GM18868 (cell line): Measurements from ENCODE around the gene CCDC187.

Source experiments
- ATAC-seq: cut with Tn5 transposase; IDR thresholded peaks from one replicate; pipeline ENCODE4 v1.9.1; 2021; ENCODE audit warnings: mild to moderate bottlenecking, moderate library complexity; ENCODE audit not compliant: unreplicated experiment

Gene CCDC187

DNA sequence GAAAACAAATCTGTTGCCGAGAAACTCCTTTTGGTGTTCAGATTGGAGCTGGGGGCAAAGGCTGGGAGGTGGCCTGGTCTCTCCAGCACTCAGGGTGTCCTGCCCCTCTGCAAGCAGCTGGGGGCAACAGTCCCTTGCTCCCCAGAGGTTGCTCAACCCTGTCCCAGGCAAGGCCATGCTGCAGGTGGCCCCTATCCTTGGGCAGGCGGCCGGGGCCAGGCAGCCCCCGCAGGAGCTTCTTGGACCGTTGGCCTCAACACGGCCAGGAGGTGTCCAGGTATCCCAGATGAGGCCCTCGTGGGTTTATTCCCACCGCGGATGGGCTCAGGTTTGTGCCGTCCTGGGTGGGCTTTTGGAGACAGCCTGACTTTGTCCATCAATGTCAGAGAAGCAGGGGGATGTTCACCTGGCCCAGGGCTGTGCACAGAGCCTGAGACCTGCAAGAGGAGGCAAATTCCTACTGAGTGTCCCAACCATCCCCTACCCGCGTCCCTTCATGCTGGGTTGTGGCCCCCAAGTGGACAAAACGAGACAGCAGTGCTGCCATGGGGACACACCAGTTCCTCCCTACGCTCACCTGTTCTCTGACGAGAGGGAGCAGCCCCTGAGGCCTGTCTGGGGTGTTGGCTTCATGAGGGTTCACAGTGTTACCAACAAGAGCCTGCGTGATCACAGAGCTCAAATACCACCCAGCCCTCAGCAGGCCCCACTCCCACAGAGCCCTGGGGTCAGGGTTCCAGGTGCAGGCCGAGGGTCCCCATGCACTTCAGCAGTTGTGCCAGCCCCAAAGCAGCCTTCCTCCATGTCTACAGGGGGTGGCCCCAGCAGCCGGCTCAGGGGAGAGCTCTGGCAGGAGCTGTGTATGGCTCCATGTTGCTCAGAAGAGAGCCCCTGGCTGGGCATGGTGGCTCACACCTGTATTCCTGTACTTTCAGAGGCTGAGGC lies 9.5 kb upstream of the CCDC187 start:
- no peak for ATAC-seq

DNA sequence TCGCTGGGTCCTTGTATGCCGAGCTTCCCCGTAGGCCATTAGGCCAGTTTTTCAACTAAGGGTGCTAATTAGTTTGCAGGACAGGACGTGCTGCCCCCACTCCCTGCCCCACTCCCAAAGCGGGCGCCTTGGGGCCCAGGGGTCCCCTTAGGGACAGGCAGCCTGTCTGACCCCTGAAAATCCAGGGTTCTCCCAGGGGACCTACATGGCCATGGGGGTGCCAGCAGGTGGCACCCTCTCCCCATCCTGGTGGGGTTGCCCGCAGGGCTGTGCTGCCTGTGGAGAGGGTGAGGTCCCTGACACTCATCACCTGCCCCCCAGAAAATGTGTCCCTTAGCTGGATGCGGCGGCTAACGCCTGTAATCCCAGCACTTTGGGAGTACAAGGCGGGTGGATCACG lies 8.5 kb upstream of the CCDC187 start:
- no peak for ATAC-seq

- no peak for ATAC-seq
Observed at GRCh38 chr9:136312009-136312375, 8.1 kb upstream of the CCDC187 start.

DNA sequence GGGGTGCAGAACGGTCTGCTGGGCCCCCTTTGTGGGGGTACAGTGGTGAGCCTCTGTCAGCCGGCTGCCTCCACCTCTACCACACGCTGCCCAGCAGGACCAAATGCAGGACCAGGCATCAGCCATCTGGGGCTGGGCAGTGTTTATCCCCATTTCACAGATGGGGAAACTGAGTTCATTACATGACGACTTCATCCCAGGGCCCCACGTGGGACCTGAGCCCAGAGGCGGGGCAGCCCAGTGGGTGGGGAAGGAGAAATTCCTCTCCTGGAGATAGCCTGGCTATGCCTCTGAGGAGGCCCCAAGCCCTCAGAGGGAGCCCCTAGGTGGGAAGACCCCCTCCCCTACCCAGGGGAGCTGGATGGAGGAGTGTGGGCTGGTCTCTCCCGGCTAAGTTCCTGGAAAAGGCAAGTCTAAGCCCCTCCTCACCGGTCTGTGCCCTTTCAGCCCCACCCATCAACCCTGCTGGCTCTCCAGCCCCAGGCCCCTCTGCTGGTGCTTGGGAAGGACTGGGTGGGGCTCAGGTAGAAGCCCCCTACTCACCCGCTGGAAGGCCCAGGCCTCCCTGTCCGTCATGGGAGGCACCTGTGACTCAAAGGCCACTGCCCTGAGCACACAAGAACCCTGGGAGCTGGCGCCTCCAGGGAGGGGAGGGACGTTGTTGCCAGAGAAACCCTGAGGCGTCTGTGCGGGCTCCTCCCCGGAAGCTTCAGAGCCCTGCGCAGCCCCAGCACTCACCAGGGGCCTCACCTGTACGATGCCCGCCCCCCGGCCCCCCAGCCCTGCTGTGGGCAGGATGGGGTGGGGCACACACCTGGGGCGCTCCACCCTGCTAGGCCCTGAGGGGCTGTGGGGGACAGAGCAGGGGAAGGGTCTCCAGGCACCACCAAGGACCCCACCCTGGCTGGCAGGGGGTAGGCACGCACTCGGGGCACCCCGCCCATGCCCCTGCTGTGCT lies 7.4 kb upstream of the CCDC187 start:
- no peak for ATAC-seq

- no peak for ATAC-seq
Observed at GRCh38 chr9:136310273-136311030, 6.6 kb upstream of the CCDC187 start.

DNA sequence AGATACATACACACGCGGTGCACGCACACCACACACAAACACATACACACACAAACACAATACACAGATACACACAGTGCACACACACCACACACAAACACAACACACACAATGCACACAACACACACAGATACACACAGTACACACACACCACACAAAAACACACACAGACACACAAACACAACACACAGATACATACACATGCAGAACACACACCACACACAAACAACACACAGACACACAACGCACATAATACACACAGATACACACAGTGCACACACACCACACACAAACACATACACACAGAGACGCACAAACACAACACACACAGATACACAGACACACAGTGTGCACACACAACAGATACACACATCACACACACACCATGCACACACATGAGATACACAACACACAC lies 5.9 kb upstream of the CCDC187 start:
- no peak for ATAC-seq

GRCh38 chr9:136309101-136309801 lies 5.4 kb upstream of the CCDC187 start:
- ATAC-seq: no peak

DNA sequence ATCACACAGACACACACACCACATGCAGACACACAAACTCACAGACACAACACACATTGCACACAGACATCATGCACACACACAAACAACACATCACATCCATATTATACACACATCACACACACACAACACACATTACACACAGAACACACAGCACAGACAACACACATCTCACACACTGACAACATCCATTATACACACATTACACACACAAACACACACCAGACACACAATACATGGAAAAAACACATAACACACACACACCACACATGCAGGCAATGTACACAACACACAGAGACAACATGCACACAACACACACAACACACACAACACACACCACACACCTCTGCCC lies 4.8 kb upstream of the CCDC187 start:
- no peak for ATAC-seq

DNA sequence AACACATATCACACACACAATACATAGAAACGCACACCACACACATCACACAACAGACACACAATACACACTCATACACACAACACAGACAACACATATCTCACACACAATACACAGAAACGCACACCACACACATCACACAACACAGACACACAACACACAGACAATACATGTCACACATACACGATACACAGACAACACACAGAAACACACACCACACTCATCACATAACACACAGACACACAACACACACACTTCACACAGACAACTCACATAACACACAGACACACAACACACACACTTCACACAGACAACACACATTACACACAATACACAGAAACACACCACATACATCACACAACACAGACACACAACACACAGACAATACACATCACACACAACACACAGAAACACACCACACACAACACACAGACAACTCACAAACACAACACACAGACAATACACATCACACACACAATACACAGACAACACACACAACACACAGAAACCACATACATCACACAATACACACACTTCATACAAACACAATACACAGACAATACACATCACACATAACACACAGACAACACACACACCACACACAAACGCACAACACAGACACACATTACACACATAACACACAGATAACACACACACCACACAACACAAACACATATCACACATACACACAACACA lies 4.3 kb upstream of the CCDC187 start:
- ATAC-seq: no peak

DNA sequence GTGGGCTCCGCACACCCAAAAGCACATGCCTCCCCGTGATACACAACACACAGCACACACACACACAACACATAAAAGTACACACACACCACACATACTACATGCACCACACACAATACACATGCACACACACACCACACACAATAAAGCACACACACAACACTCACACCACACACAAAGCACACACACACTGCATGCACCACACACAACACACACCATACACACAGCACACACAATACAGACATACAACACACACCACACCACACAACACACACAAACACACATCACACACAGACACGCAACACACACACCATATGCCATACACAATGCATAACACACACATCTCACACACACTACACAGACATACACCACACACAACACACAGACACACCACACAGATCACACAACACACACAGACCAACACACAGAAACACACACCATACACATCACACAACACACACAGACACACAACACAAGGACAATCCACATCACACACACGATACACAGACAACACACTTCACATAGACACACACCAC lies 3.4 kb upstream of the CCDC187 start:
- ATAC-seq: no peak

DNA sequence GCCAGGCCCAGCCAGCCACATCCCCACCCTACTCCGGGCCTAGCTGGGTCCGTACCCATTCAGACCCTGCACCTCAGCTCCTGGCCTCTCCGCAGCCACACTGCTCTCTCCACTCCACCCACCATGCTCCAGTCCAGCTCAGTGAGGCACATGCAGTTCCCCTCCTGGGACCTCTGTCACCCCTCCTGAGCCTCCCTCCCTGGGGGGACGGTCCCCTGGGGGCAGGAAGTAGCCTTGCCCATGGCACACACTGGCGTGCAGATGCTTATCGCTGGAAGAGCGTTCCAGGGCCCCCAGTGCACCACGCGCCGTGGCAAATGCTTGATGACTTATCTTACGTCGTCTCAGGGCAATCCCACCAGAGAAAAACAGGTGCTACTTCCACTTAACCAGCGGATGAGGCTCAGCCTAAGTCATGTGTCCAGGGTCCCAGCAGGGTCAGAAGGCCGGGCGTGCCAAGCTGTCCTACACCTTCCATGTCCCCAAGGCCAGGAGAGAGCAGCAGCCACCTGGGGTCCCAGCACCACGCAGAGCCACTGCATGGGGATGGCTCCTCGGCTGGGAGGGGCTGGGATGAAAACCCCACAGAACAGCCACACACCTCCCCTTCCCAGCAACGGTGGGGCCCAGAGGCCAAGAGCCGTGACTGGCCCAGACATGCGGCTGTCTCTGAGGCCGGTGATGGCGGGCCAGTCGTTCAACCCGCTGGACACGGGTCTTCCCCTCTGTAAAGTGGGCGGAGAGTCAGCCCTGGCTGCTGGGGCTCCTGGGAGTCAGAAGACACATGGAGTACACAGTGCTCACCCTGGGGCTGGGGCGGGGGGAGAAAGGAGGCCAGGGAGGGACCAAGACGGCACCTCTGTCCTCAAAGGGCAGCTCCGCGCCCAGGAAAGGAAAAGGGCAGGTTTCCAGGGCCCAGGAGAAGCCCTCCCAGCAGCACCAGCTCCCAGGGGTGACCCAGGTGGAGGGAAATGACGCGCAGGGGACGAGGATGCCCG lies 2.6 kb upstream of the CCDC187 start:
- no peak for ATAC-seq

- ATAC-seq: no peak
Observed at GRCh38 chr9:136305804-136306203, 1.9 kb upstream of the CCDC187 start.

- ATAC-seq: no peak
Observed at GRCh38 chr9:136304981-136305380, 1.1 kb upstream of the CCDC187 start.

GRCh38 chr9:136304456-136304855 lies 562 bp upstream of the CCDC187 start:
- ATAC-seq: no peak

DNA sequence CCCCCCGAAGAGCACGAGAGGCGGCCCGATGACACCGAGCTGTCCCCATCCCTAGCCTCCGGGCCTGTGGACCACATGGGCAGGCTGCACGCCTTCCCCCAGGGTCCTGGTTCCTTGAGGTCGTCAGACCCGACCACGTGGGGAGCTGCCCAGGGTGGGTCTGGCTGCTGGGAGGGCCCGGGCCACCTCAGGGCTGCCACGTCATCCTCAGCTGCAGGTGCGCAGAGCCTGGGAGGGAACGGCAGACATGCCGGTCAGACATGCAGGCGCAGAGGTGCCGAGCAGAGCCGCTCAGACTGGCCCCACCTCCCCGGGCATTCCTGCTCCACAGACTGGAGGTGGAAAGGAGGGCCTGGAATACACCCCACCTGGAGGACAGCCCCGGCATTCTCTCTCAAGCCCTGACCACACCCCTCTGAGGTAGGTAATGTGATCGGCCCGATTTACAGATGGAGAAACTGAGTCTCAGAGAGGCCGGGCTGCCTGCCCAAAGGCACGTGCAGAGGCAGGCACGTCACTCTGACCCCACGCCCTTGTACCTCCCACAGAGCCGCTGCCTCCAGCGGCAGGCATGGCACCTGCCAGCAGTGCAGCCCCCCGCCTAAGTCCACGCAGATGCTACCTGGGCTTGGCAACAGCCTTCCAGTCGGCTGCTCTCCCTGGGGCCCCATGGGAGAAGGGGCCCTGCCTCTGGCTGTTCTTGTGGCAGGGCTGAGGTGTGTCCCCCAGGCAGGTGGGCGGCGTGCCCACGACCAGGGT lies 649 bp downstream of the CCDC187 start:
- no peak for ATAC-seq

DNA sequence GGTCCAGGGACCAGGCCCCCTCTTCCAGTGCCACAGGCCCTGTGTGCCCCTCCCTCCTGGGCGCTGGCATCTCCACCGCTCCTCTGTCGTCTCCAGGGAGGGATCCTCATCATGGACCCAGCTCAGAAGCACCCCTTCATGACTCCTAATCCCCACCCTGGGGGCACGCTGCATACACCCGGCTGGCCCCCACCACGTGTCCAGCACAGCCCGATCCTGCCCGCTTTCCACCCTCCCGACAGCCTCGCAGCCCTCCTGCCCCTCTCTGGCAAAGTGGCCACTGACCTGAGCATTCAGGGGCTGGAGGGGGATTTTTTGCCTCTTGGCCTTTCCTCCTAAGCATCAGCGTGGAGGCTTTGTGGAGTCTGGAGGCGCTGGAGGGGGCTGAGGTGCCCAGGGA lies 1.4 kb downstream of the CCDC187 start:
- no peak for ATAC-seq

GRCh38 chr9:136300866-136301265 lies 3.0 kb downstream of the CCDC187 start:
- ATAC-seq: no peak
